ENCODE results near the gene HTR3A. TPM values are rescaled to one million over a fixed set of nuclear protein-coding genes. Genes with fewer than 3 reads are reported as not detected.

HTR3A gene
- total RNA-seq, 2 donors from 2014 or later, result not detected

- ATAC-seq (ENCODE audit: insufficient number of reproducible peaks, low FRiP score, low read depth), result no peak
- H3K4me1 ChIP-seq (ENCODE audit: control insufficient read depth in 1 of 2, low read depth in 2 of 2), result peaks cover 6 to 46% of the 10 kb centered on the region in 2 donors
- no peak for DNase-seq (ENCODE audit: low spot score)
- TF ChIP-seq CTCF (IDR thresholded peaks at IDR 0.05), result no peak
- peak overlapping the region; percentile 75 to 81 for H3K27ac ChIP-seq
- H3K36me3 ChIP-seq, result no peaks in the 10 kb centered on the region
- no peaks in the 10 kb centered on the region for H3K9me3 ChIP-seq
- no peaks in the 10 kb centered on the region for H3K27me3 ChIP-seq (replicated peaks; ENCODE audit: insufficient read depth)
- peak overlapping the region; percentile 68 for H3K4me3 ChIP-seq
Observed at GRCh38 chr11:114036958-114037357, 62.0 kb downstream of the HTR3A start.

- Histone ChIP-seq H3K27ac (peak overlapping the region in 1 of 2 donors; percentile 8), H3K9me3 (no peaks in the 10 kb centered on the region), H3K27me3 (replicated peaks; ENCODE audit: insufficient read depth) (no peaks in the 10 kb centered on the region), H3K36me3 (no peaks in the 10 kb centered on the region), H3K4me3 (no peak overlapping the region), H3K4me1 (ENCODE audit: control insufficient read depth in 1 of 2, low read depth in 2 of 2) (peaks cover 12 to 60% of the 10 kb centered on the region in 2 donors)
- TF ChIP-seq CTCF (IDR thresholded peaks at IDR 0.05), result no peak
- DNase-seq (ENCODE audit: low spot score) (no peak), ATAC-seq (ENCODE audit: insufficient number of reproducible peaks, low FRiP score, low read depth) (no peak)
Observed at GRCh38 chr11:114039551-114039950, 64.6 kb downstream of the HTR3A start.

Other genes starting within 250 kb of the HTR3A start
- 10 to 100 TPM in 1 of 2 donors, 1 to 10 TPM in 1; 5.3 to 18.7 TPM for gene ZW10, start 201.4 kb upstream of the HTR3A start, total RNA-seq
- gene CLDN25, start 195.3 kb upstream of the HTR3A start, total RNA-seq, result not detected
- 10 to 100 TPM; 16.7 to 42.2 TPM for gene USP28, start 99.5 kb upstream of the HTR3A start, total RNA-seq
- gene HTR3B, start 70.3 kb upstream of the HTR3A start, total RNA-seq, result not detected
- gene ZBTB16, start 84.6 kb downstream of the HTR3A start, total RNA-seq, result 100 to 1,000 TPM; 314 to 545 TPM